AG09309 (cell line): ENCODE measurements around the gene DNAH14.
"Not testable (repeated sequence)": the region's sequence is repeated elsewhere in the genome, so short reads cannot be mapped to it uniquely, and the experiment has no call there.

Experiments used
- DNase-seq: peaks from one replicate; pipeline ENCODE4 v3.0.0-alpha.2; 2010; ENCODE audit warnings: low read depth
- H3K4me3 ChIP-seq: 2 replicates; pipeline ENCODE4 v1.5.1; 2011; ENCODE audit warnings: mild to moderate bottlenecking, low read depth, low read length, moderate library complexity; ENCODE audit not compliant: control insufficient read depth
- TF ChIP-seq, protein P1 (sequence below): IDR thresholded peaks from 2 replicates; pipeline ENCODE4 v1.5.1; 2011; ENCODE audit warnings: mild to moderate bottlenecking, low read depth, low read length, inconsistent platforms; ENCODE audit not compliant: insufficient read depth, control insufficient read depth; ENCODE audit errors: missing control alignments

The DNAH14 gene

DNA sequence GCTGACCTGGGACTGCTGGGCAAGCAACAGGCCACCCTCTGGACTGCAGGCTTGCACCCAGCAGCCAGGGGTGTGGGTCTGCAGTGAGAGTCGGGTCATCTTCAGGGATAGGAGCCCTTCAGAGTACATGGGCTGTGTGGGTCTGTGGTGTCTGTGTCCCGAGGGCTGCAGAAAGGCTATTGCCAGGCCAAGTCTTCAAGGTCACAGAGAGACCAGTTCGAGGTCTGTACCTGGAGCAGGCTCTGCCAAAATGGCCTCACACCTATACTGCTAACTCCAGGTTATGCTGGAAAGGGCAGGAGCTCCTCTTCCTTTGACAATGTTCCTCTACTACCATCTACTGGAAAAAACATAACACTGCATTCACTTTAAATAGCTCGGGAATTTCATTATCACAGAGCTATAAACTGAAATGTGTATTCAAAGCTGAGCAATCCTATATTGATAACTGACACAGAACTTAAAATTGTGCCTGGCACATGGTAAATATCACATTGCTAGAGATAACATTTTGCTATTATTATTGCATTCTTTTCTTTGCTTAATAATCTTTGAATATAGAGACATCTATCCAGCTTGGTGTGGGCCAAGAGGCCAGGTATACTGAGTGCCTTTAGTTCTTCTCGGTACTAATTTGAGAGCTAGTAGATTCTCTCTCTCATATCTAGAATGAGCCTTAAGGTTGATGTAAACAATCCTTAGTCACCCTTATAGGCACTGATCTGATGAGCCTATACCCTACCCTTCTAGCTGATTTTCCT lies 6.9 kb upstream of the DNAH14 start:
- TF ChIP-seq, protein P1, sequence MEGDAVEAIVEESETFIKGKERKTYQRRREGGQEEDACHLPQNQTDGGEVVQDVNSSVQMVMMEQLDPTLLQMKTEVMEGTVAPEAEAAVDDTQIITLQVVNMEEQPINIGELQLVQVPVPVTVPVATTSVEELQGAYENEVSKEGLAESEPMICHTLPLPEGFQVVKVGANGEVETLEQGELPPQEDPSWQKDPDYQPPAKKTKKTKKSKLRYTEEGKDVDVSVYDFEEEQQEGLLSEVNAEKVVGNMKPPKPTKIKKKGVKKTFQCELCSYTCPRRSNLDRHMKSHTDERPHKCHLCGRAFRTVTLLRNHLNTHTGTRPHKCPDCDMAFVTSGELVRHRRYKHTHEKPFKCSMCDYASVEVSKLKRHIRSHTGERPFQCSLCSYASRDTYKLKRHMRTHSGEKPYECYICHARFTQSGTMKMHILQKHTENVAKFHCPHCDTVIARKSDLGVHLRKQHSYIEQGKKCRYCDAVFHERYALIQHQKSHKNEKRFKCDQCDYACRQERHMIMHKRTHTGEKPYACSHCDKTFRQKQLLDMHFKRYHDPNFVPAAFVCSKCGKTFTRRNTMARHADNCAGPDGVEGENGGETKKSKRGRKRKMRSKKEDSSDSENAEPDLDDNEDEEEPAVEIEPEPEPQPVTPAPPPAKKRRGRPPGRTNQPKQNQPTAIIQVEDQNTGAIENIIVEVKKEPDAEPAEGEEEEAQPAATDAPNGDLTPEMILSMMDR, result peak; percentile 76
- no peak for DNase-seq
- no peak overlapping the region for H3K4me3 ChIP-seq

DNA sequence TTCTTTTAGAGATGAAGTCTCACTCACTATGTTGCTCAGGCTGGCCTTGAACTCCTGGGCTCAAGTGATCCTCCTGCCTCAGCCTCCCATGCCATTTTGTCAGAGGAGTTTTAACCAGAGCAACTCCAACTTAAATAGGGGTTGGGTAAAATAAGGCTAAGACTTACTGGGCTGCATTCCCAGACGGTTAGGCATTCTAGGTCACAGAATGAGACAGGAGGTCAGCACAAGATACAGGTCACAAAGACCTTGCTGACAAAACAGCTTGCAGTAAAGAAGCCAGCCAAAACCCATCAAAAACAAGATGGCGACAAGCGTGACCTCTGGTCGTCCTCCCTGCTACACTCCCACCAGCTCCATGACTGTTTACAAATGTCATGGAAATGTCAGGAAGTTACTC lies 5.7 kb upstream of the DNAH14 start:
- no peak overlapping the region for H3K4me3 ChIP-seq
- TF ChIP-seq, protein P1, result no peak
- no peak for DNase-seq

DNA sequence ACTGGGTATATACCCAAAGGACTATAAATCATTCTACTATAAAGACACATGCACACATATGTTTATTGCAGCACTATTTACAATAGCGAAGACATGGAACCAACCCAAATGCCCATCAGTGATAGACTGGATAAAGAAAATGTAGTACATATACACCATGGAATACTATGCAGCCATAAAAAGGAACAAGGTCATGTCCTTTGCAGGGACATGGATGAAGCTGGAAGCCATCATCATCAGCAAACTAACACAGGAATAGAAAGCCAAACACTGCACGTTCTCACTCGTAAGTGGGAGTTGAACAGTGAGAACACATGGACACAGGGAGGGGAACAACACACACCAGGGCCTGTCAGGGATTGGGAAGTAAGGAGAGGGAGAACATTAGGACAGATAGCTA lies 1.8 kb upstream of the DNAH14 start:
- DNase-seq, result not testable (repeated sequence)

DNA sequence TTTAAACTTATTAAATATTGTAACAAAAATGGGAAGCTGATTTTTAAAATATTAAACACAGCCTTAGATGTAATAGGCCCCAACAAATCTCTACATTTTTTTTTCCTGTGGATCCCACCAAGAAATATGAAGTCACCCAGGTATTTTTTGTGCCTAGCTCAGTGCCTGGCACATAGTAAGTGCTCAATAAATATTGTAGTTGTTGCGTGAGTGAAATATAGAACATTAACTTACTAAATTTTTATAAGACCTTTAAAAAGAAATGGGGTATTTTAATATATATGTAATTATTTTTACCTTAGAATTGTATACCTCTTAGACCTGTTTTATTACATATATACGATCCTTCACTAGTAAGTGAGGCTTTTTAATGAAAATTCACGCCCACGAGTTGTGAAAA lies 569 bp upstream of the DNAH14 start:
- H3K4me3 ChIP-seq, result no peak overlapping the region

More for the DNA sequence above, 1.8 kb upstream of the DNAH14 start:
- H3K4me3 ChIP-seq, result not testable (repeated sequence)

DNA sequence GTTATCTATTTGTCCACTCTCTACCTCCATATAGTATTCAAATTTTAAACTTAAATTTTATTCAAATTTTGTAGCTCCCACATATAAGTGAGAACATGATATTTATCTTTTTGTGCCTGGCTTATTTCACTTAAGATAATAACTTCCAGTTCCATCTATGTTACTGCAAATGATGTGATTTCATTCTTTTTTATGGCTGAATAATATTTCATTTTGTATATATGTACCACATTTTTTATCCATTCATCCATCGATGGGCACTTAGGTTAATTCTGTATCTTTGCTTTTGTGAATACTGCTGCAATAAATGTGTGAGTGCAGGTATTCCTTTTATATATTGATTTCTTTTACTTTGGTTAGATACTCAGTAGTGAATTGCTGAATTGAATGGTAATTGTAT lies 2.1 kb downstream of the DNAH14 start:
- TF ChIP-seq, protein P1, result no peak

More for the DNA sequence above, 569 bp upstream of the DNAH14 start:
- no peak for DNase-seq
- TF ChIP-seq, protein P1, result no peak

DNA sequence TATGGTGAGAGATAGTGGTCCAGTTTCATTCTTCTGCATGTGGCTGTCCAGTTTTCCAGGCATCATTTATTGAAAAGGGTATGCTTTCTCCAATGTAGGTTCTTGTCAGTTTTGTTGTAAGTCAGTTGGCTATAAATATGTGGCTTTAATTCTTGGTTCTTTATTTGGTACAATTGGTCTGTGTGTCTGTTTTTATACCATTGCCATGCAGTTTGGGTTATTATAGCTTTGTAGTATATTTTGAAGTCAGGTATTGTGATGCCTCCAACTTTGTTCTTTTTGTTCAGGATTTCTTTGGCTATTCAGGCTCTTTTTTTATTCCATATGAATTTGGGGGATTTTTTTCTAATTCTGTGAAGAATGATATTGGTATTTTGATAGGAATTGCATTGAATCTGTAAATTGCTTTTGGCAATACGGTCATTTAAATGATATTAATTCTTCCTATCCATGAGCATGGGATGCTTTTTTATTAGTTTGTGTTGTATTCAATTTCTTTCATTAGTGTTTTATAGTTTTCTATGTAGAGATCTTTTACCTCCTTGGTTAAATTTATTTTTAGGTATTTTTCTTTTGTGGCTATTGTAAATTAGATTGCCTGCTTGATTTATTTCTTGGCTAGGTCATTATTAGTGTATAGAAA lies 3.3 kb downstream of the DNAH14 start:
- no peak for DNase-seq
- TF ChIP-seq, protein P1, result no peak

More for the DNA sequence above, 2.1 kb downstream of the DNAH14 start:
- no peak for DNase-seq
- H3K4me3 ChIP-seq, result no peak overlapping the region

DNA sequence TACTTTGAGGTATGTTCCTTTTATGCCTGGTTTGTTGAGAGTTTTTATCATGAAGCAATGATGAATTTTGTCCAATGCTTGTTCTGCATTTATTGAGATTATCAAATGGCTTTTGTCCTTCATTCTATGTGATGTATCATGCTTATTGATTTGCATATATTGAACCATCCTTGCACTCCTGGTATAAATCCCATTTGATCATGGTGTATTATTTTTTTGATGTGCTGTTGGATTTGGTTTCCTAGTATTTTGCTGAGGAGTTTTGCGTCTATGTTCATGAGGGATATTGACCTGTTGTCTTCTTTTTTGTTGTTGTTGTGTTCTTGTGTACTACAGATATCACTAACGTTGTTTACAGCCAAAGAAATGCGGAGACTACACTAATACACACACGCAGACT lies 4.1 kb downstream of the DNAH14 start:
- no peak overlapping the region for H3K4me3 ChIP-seq
- TF ChIP-seq, protein P1, result no peak
- DNase-seq, result no peak

More for the DNA sequence above, 3.3 kb downstream of the DNAH14 start:
- H3K4me3 ChIP-seq, result no peak overlapping the region
